ENCODE measurements around the gene PCDHGC5. TPM values are rescaled to one million over a fixed set of nuclear protein-coding genes. Genes with fewer than 3 reads are reported as not detected.

Gene PCDHGC5
- total and polyA plus RNA-seq, 2 experiments from 2014 or later: 0.16 to 1.5 TPM

GRCh38 chr5:141477815-141478214 lies 11.1 kb upstream of the PCDHGC5 start:
- peak overlapping the region; percentile 19; the same call in 1 of the 3 replicates for H3K4me3 Mint-ChIP-seq
- peak overlapping the region; percentile 44 for H3K4me3 ChIP-seq
- no peak overlapping the region for H3K27ac ChIP-seq (ENCODE audit: low read depth)
- TF ChIP-seq REST (IDR thresholded peaks at IDR 0.05; ENCODE audit: unreplicated experiment) (no peak), ZNF114 (CRISPR knock-in tag; IDR thresholded peaks at IDR 0.05) (no peak), ZNF331 (CRISPR knock-in tag; IDR thresholded peaks at IDR 0.05; ENCODE audit: low read depth) (no peak), ETS1 (IDR thresholded peaks at IDR 0.05) (no peak), NANOG (IDR thresholded peaks at IDR 0.05; ENCODE audit: borderline replicate concordance) (no peak), STAT1 (IDR thresholded peaks at IDR 0.05; ENCODE audit: unreplicated experiment) (no peak), CTCF (conservative IDR thresholded peaks at IDR 0.05; ENCODE audit: low read depth in 2 of 2) (no peak), EZH2 (IDR thresholded peaks at IDR 0.05; ENCODE audit: low read depth, unreplicated experiment) (no peak), POLR2AphosphoS5 (IDR thresholded peaks at IDR 0.05; ENCODE audit: low read depth) (no peak), CREB1 (CRISPR knock-in tag; IDR thresholded peaks at IDR 0.05; ENCODE audit: low read depth) (no peak), ZNF462 (CRISPR knock-in tag; IDR thresholded peaks at IDR 0.05) (no peak), JUNB (IDR thresholded peaks at IDR 0.05; ENCODE audit: unreplicated experiment) (no peak), EZH2phosphoT487 (IDR thresholded peaks at IDR 0.05; ENCODE audit: unreplicated experiment) (no peak)
- H3K79me2 ChIP-seq (replicated peaks; ENCODE audit: insufficient read depth): peaks cover 4% of the 10 kb centered on the region
- peaks cover 26% of the 10 kb centered on the region for H3K36me3 Mint-ChIP-seq (ENCODE audit: low read depth)
- peaks cover 26% of the 10 kb centered on the region for H3K9me3 Mint-ChIP-seq
- peaks cover 19% of the 10 kb centered on the region for H4K20me1 ChIP-seq (replicated peaks; ENCODE audit: insufficient read depth)
- H3F3A ChIP-seq (replicated peaks; ENCODE audit: low read depth): 0 out of 2 replicates have a peak, but pooled peaks cover 4% of the 10 kb centered on the region
- no peaks in the 10 kb centered on the region for H3K9me2 ChIP-seq (ENCODE audit: insufficient read depth)
- no peak overlapping the region for H3K27ac Mint-ChIP-seq
- peaks cover 5% of the 10 kb centered on the region; the same call in 1 of the 2 replicates for H3K4me1 ChIP-seq (ENCODE audit: insufficient read depth)
- H3K27me3 Mint-ChIP-seq (ENCODE audit: insufficient read depth, low read depth, poor library complexity): peaks cover 29% of the 10 kb centered on the region
- peaks cover 25% of the 10 kb centered on the region for H3K4me1 Mint-ChIP-seq
- no peak overlapping the region for H2AFZ ChIP-seq
- H3K36me3 ChIP-seq (ENCODE audit: insufficient read depth): no peaks in the 10 kb centered on the region
- H3K27me3 ChIP-seq (ENCODE audit: insufficient read depth): peaks cover 39% of the 10 kb centered on the region
- H3K4me2 ChIP-seq: peak overlapping the region; percentile 60
- ATAC-seq (no peak), DNase-seq (ENCODE audit: low spot score) (no peak)
